ACHN (cell line): ENCODE measurements around the gene ZSCAN2.
"Not testable (repeated sequence)": the region's sequence is repeated elsewhere in the genome, so short reads cannot be mapped to it uniquely, and the experiment has no call there.

Experiments used
- DNase-seq: peaks from one replicate; pipeline ENCODE4 v3.0.0-alpha.2; 2015
- in situ Hi-C: cut with HindIII; loops from 2 replicates; pipeline ENCODE4 v1.10.0; 2017; ENCODE audit warnings: low sequenced_read_pairs, low pct_ligation_motif_present, low pct_unique_long_range_greater_than_20kb

ZSCAN2 gene

GRCh38 chr15:84600687-84601554, at the start of gene ZSCAN2:
TSS of gene ZSCAN2 (plus strand) at chr15:84601009. CDS start at chr15:84603928, 2,919 bp downstream.
- DNase-seq = peak; percentile 91
- in situ Hi-C loops = no loop called here

GRCh38 chr15:84551624-84552023, 49.2 kb upstream of the ZSCAN2 start:
- DNase-seq, in situ Hi-C loops: not testable (repeated sequence)

GRCh38 chr15:84552896-84553295, 47.9 kb upstream of the ZSCAN2 start:
- no peak for DNase-seq
- in situ Hi-C loops = no loop called here

- in situ Hi-C loops, DNase-seq: not testable (repeated sequence)
These were observed 44.1 kb upstream of the ZSCAN2 start for GRCh38 chr15:84556690-84557089.

GRCh38 chr15:84568021-84568420, 32.8 kb upstream of the ZSCAN2 start:
- in situ Hi-C loops, DNase-seq: not testable (repeated sequence)

GRCh38 chr15:84570164-84570735, 30.6 kb upstream of the ZSCAN2 start:
- peak; percentile 22 for DNase-seq
- in situ Hi-C loops = no loop called here

- DNase-seq = no peak
- in situ Hi-C loops = no loop called here
These were observed 28.6 kb upstream of the ZSCAN2 start for GRCh38 chr15:84572231-84572630.

- DNase-seq = no peak
- in situ Hi-C loops = no loop called here
These were observed 25.3 kb upstream of the ZSCAN2 start for GRCh38 chr15:84575493-84575892.

- in situ Hi-C loops, DNase-seq: not testable (repeated sequence)
These were observed 22.9 kb upstream of the ZSCAN2 start for GRCh38 chr15:84577891-84578290.

- in situ Hi-C loops = not testable (repeated sequence)
- DNase-seq = peak; percentile 38
These were observed 21.5 kb upstream of the ZSCAN2 start for GRCh38 chr15:84579261-84579721.

GRCh38 chr15:84581676-84582428, 19.0 kb upstream of the ZSCAN2 start:
- DNase-seq, in situ Hi-C loops: not testable (repeated sequence)

GRCh38 chr15:84582583-84583157, 18.1 kb upstream of the ZSCAN2 start:
- in situ Hi-C loops = no loop called here
- DNase-seq = no peak

- in situ Hi-C loops, DNase-seq: not testable (repeated sequence)
These were observed 16.9 kb upstream of the ZSCAN2 start for GRCh38 chr15:84583921-84584320.

GRCh38 chr15:84586696-84587095, 14.1 kb upstream of the ZSCAN2 start:
- in situ Hi-C loops = no loop called here
- no peak for DNase-seq

- in situ Hi-C loops = no loop called here
- peak; percentile 84 for DNase-seq
These were observed 12.5 kb upstream of the ZSCAN2 start for GRCh38 chr15:84588053-84588874.

GRCh38 chr15:84590406-84590805, 10.4 kb upstream of the ZSCAN2 start:
- no peak for DNase-seq
- in situ Hi-C loops = no loop called here

GRCh38 chr15:84591815-84592214, 9.0 kb upstream of the ZSCAN2 start:
- DNase-seq = no peak
- in situ Hi-C loops = no loop called here
